HEK293 (cell line): Measurements from ENCODE around the gene AIMP2.
"Not testable (repeated sequence)": the region's sequence is repeated elsewhere in the genome, so short reads cannot be mapped to it uniquely, and the experiment has no call there.

Experiments
- HOXA7 ChIP-seq: sonication (generic); formaldehyde crosslinking; IDR thresholded peaks from 2 replicates; pipeline ENCODE4 v1.8.1; 2022; ENCODE audit warnings: missing genetic modification reagents, borderline replicate concordance
- SP3 ChIP-seq: fragments of 450-650 bp; formaldehyde crosslinking; IDR thresholded peaks from 2 replicates; pipeline ENCODE4 v1.5.1; 2016; ENCODE audit warnings: missing biosample characterization, missing genetic modification characterization
- YY1 ChIP-seq: fragments of 450-650 bp; formaldehyde crosslinking; IDR thresholded peaks from 2 replicates; pipeline ENCODE4 v1.5.1; 2018; ENCODE audit warnings: missing biosample characterization, missing genetic modification characterization
- ZBTB7A ChIP-seq: fragments of 450-650 bp; formaldehyde crosslinking; IDR thresholded peaks from 2 replicates; pipeline ENCODE4 v1.5.1; 2016; ENCODE audit warnings: low read depth, missing biosample characterization, missing genetic modification characterization
- ZNF140 ChIP-seq: fragments of 450-650 bp; formaldehyde crosslinking; IDR thresholded peaks from 2 replicates; pipeline ENCODE4 v1.5.1; 2016; ENCODE audit warnings: missing biosample characterization, missing genetic modification characterization
- ZNF549 ChIP-seq: fragments of 450-650 bp; IDR thresholded peaks from 2 replicates; pipeline ENCODE4 v1.5.1; 2018; ENCODE audit warnings: missing biosample characterization, missing genetic modification characterization, mild to moderate bottlenecking, inconsistent platforms, moderate library complexity
- ZSCAN23 ChIP-seq: fragments of 450-650 bp; formaldehyde crosslinking; IDR thresholded peaks from 2 replicates; pipeline ENCODE4 v1.5.1; 2016; ENCODE audit warnings: missing biosample characterization, missing genetic modification characterization
- TF ChIP-seq, protein P1 (sequence below): fragments of 450-650 bp; formaldehyde crosslinking; IDR thresholded peaks from 2 replicates; pipeline ENCODE4 v1.5.1; 2016; ENCODE audit warnings: missing biosample characterization, missing genetic modification characterization
- TF ChIP-seq, protein P2 (sequence below): IDR thresholded peaks from 2 replicates; pipeline ENCODE4 v1.6.1; 2011; ENCODE audit warnings: mild to moderate bottlenecking, low read depth, low read length, borderline replicate concordance
- TF ChIP-seq, protein P3 (sequence below): fragments of 450-650 bp; IDR thresholded peaks from 2 replicates; pipeline ENCODE4 v1.5.1; 2018; ENCODE audit warnings: missing biosample characterization, mild to moderate bottlenecking, missing genetic modification characterization
- TF ChIP-seq, protein P4 (sequence below): fragments of 450-650 bp; formaldehyde crosslinking; IDR thresholded peaks from 2 replicates; pipeline ENCODE4 v1.5.1; 2016; ENCODE audit warnings: missing biosample characterization, missing genetic modification characterization

DNA sequence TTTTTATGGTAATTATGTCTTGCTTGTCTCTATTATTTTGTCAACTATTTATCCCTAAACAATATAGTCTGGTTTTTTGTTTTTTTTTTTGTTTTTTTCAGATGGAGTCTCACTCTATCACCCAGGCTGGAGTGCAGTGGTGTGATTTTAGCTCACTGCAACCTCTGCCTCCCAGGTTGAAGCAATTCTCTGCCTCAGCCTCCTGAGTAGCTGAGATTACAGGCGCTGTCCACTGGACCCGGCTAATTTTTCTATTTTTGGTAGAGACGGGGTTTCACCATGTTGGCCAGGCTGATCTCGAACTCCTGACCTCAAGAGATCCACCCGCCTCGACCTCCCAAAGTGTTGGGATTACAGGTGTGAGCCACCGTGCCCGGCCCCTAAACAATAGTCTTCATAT, 1.3 kb downstream of the AIMP2 start:
- TF ChIP-seq, protein P1, sequence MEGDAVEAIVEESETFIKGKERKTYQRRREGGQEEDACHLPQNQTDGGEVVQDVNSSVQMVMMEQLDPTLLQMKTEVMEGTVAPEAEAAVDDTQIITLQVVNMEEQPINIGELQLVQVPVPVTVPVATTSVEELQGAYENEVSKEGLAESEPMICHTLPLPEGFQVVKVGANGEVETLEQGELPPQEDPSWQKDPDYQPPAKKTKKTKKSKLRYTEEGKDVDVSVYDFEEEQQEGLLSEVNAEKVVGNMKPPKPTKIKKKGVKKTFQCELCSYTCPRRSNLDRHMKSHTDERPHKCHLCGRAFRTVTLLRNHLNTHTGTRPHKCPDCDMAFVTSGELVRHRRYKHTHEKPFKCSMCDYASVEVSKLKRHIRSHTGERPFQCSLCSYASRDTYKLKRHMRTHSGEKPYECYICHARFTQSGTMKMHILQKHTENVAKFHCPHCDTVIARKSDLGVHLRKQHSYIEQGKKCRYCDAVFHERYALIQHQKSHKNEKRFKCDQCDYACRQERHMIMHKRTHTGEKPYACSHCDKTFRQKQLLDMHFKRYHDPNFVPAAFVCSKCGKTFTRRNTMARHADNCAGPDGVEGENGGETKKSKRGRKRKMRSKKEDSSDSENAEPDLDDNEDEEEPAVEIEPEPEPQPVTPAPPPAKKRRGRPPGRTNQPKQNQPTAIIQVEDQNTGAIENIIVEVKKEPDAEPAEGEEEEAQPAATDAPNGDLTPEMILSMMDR: not testable (repeated sequence)
- TF ChIP-seq, protein P2, sequence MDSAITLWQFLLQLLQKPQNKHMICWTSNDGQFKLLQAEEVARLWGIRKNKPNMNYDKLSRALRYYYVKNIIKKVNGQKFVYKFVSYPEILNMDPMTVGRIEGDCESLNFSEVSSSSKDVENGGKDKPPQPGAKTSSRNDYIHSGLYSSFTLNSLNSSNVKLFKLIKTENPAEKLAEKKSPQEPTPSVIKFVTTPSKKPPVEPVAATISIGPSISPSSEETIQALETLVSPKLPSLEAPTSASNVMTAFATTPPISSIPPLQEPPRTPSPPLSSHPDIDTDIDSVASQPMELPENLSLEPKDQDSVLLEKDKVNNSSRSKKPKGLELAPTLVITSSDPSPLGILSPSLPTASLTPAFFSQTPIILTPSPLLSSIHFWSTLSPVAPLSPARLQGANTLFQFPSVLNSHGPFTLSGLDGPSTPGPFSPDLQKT: not testable (repeated sequence)
- not testable (repeated sequence) for TF ChIP-seq SP3 (tag by site-specific recombination); ZNF549 (tag by site-specific recombination); HOXA7 (CRISPR knock-in tag); ZSCAN23 (tag by site-specific recombination); YY1 (tag by site-specific recombination); ZBTB7A (tag by site-specific recombination); ZNF140 (tag by site-specific recombination)
- TF ChIP-seq, protein P3, sequence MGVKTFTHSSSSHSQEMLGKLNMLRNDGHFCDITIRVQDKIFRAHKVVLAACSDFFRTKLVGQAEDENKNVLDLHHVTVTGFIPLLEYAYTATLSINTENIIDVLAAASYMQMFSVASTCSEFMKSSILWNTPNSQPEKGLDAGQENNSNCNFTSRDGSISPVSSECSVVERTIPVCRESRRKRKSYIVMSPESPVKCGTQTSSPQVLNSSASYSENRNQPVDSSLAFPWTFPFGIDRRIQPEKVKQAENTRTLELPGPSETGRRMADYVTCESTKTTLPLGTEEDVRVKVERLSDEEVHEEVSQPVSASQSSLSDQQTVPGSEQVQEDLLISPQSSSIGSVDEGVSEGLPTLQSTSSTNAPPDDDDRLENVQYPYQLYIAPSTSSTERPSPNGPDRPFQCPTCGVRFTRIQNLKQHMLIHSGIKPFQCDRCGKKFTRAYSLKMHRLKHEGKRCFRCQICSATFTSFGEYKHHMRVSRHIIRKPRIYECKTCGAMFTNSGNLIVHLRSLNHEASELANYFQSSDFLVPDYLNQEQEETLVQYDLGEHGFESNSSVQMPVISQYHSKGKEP (tag by site-specific recombination): not testable (repeated sequence)
- TF ChIP-seq, protein P4, sequence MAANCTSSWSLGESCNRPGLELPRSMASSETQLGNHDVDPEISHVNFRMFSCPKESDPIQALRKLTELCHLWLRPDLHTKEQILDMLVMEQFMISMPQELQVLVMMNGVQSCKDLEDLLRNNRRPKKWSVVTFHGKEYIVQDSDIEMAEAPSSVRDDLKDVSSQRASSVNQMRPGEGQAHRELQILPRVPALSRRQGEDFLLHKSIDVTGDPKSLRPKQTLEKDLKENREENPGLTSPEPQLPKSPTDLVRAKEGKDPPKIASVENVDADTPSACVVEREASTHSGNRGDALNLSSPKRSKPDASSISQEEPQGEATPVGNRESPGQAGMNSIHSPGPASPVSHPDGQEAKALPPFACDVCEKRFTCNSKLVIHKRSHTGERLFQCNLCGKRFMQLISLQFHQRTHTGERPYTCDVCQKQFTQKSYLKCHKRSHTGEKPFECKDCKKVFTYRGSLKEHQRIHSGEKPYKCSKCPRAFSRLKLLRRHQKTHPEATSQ: not testable (repeated sequence)
